ENCODE data around the gene KRTAP1-4. TPM values are rescaled to one million over a fixed set of nuclear protein-coding genes. Genes with fewer than 3 reads are reported as not detected.
"Not testable (repeated sequence)": the region's sequence is repeated elsewhere in the genome, so short reads cannot be mapped to it uniquely, and the experiment has no call there.

Gene KRTAP1-4
- total RNA-seq: not detected

- no peaks in the 10 kb centered on the region for H3K4me1 Mint-ChIP-seq (ENCODE audit: low read depth)
- H3K36me3 Mint-ChIP-seq (ENCODE audit: insufficient read depth in 2 of 2): no peaks in the 10 kb centered on the region
Measured at GRCh38 chr17:41029633-41030245, at the start of gene KRTAP1-4. TSS of gene KRTAP1-4 (minus strand) at chr17:41030195. CDS start at chr17:41030078, 117 bp downstream.

GRCh38 chr17:41076788-41077187 is 46.8 kb upstream of the KRTAP1-4 start:
- Mint-ChIP-seq H3K27me3 (ENCODE audit: low read depth) (peaks cover 32% of the 10 kb centered on the region), H3K27ac (no peak overlapping the region), H3K4me3 (no peak overlapping the region), H3K4me1 (ENCODE audit: low read depth) (no peaks in the 10 kb centered on the region), H3K9me3 (no peaks in the 10 kb centered on the region), H3K36me3 (ENCODE audit: insufficient read depth in 2 of 2) (no peaks in the 10 kb centered on the region)
- ATAC-seq (replicated peaks in 1 of 2) (no peak), DNase-seq (no peak)

More at GRCh38 chr17:41029633-41030245, at the start of gene KRTAP1-4:
- ATAC-seq (replicated peaks in 1 of 2): no peak
- Mint-ChIP-seq H3K27ac (no peak within 1 kb of the TSS), H3K4me3 (no peak within 1 kb of the TSS), H3K27me3 (ENCODE audit: low read depth) (peaks cover 6% of the 10 kb centered on the region), H3K9me3 (no peaks in the 10 kb centered on the region)
- no peak for DNase-seq

DNA sequence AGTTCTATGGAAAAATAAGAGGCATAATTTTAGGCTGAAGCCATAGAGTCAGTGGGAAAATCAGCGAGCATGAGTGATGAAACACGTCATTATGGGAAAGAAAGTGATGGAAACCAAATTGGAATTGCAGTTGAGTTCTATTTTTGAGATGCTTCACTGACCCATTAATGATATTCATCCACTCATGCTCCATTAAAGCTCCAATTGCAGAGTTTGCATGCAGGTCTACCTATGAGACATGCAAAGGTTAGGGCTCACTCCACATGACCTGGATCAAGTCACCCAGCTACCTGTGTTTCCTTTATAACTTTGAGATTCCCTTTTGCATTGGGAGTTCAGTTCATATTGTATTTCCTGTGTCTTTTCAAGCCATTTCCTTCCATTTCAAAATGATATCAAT is 43.7 kb upstream of the KRTAP1-4 start:
- Mint-ChIP-seq H3K27me3 (ENCODE audit: low read depth) (peaks cover 22% of the 10 kb centered on the region), H3K4me1 (ENCODE audit: low read depth) (no peaks in the 10 kb centered on the region), H3K9me3 (no peaks in the 10 kb centered on the region), H3K27ac (no peak overlapping the region), H3K36me3 (ENCODE audit: insufficient read depth in 2 of 2) (no peaks in the 10 kb centered on the region), H3K4me3 (no peak overlapping the region)
- ATAC-seq (replicated peaks in 1 of 2): no peak
- no peak for DNase-seq

DNA sequence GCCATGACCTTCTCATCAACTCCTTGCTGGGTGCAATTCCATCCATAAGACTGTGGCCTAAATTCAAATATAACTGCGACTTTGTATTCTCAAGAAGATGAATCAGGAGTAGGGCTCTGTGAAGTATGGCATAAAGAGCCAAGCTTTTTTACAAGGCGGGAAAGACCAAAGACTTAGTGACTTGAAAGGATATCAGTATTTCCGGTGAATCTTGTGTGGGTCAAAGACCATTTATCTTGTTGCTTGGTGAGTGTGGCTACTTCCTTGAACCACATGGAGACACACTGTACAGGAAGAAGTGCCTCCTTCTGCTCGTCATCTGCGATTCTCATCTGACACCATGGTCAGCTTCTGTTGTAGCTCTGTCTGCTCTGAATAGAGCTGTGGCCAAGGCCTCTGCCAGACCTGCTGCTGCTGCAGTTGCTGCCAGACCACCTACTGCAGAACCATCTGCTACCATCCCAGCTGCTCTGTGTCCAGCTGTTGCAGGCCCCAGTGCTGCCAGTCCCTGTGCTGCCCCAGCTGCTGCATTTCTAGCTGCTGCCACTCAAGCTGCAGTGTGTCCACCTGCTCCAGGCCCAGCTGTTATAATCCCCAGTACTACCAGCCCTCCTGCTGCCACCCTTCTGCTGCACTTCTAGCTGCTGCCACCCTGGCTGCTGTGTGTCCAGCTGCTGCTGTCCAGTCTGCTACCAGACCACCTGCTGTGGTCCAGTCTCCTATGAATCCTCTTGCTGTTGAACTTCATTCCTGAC is 41.8 kb upstream of the KRTAP1-4 start:
- H3K4me1 Mint-ChIP-seq (ENCODE audit: low read depth): no peaks in the 10 kb centered on the region
- no peak for ATAC-seq (replicated peaks in 1 of 2)
- no peak overlapping the region for H3K4me3 Mint-ChIP-seq
- no peak overlapping the region for H3K27ac Mint-ChIP-seq
- peaks cover 22% of the 10 kb centered on the region for H3K27me3 Mint-ChIP-seq (ENCODE audit: low read depth)
- no peaks in the 10 kb centered on the region for H3K9me3 Mint-ChIP-seq
- no peak for DNase-seq
- no peaks in the 10 kb centered on the region for H3K36me3 Mint-ChIP-seq (ENCODE audit: insufficient read depth in 2 of 2)

GRCh38 chr17:41069031-41069430 is 39.0 kb upstream of the KRTAP1-4 start:
- Mint-ChIP-seq H3K36me3 (ENCODE audit: insufficient read depth in 2 of 2) (no peaks in the 10 kb centered on the region), H3K4me3 (no peak overlapping the region), H3K27ac (no peak overlapping the region), H3K4me1 (ENCODE audit: low read depth) (no peaks in the 10 kb centered on the region), H3K27me3 (ENCODE audit: low read depth) (no peaks in the 10 kb centered on the region), H3K9me3 (no peaks in the 10 kb centered on the region)
- DNase-seq (no peak), ATAC-seq (replicated peaks in 1 of 2) (no peak)

DNA sequence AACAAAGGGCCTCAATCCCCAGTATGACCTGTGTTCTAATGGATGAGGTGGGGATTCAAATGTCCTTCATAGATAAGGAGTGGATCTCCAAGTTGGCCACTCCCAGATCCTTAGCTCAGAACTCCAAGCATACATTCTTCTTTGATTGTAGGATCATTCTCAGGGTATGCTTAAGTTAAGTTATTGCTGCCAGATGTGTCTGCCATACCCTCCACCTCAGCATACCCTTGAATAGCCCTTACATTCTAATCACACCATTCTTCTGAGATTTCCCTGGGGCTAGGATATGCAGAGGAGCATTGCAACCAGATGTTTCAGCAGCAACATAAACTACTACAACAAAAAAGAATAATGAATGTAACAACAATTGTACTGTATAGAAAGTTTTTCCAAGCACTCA is 37.3 kb upstream of the KRTAP1-4 start:
- ATAC-seq (replicated peaks in 1 of 2): no peak
- no peak overlapping the region for H3K4me3 Mint-ChIP-seq

GRCh38 chr17:41065829-41066624 is 36.0 kb upstream of the KRTAP1-4 start, which contains the start of gene KRTAP2-4:
TSS of gene KRTAP2-4 (minus strand) at chr17:41065879. CDS start at chr17:41065845, 34 bp downstream.
- Mint-ChIP-seq H3K9me3 (no peaks in the 10 kb centered on the region), H3K4me1 (ENCODE audit: low read depth) (no peaks in the 10 kb centered on the region), H3K27ac (no peak within 1 kb of the TSS), H3K4me3 (no peak within 1 kb of the TSS), H3K36me3 (ENCODE audit: insufficient read depth in 2 of 2) (no peaks in the 10 kb centered on the region), H3K27me3 (ENCODE audit: low read depth) (peaks cover 8% of the 10 kb centered on the region)
- ATAC-seq (replicated peaks in 1 of 2) (peak in 1 of 2 donors; percentile 52), DNase-seq (no peak)

More for the DNA sequence above, 37.3 kb upstream of the KRTAP1-4 start:
- Mint-ChIP-seq H3K27me3 (ENCODE audit: low read depth) (no peaks in the 10 kb centered on the region), H3K36me3 (ENCODE audit: insufficient read depth in 2 of 2) (no peaks in the 10 kb centered on the region), H3K9me3 (no peaks in the 10 kb centered on the region), H3K27ac (no peak overlapping the region), H3K4me1 (ENCODE audit: low read depth) (no peaks in the 10 kb centered on the region)
- DNase-seq: no peak

GRCh38 chr17:41065016-41065689 is 35.2 kb upstream of the KRTAP1-4 start:
- DNase-seq; H3K4me3 Mint-ChIP-seq; H3K4me1 Mint-ChIP-seq (ENCODE audit: low read depth); H3K36me3 Mint-ChIP-seq (ENCODE audit: insufficient read depth in 2 of 2); H3K9me3 Mint-ChIP-seq; H3K27ac Mint-ChIP-seq; ATAC-seq (replicated peaks in 1 of 2): not testable (repeated sequence)
- peaks cover 15% of the 10 kb centered on the region for H3K27me3 Mint-ChIP-seq (ENCODE audit: low read depth)

- Mint-ChIP-seq H3K4me3 (no peak overlapping the region), H3K27me3 (ENCODE audit: low read depth) (peaks cover 21% of the 10 kb centered on the region), H3K27ac (no peak overlapping the region), H3K4me1 (ENCODE audit: low read depth) (no peaks in the 10 kb centered on the region), H3K36me3 (ENCODE audit: insufficient read depth in 2 of 2) (no peaks in the 10 kb centered on the region), H3K9me3 (no peaks in the 10 kb centered on the region)
- DNase-seq (no peak), ATAC-seq (replicated peaks in 1 of 2) (no peak)
Measured at GRCh38 chr17:41064301-41064700, 34.3 kb upstream of the KRTAP1-4 start.

DNA sequence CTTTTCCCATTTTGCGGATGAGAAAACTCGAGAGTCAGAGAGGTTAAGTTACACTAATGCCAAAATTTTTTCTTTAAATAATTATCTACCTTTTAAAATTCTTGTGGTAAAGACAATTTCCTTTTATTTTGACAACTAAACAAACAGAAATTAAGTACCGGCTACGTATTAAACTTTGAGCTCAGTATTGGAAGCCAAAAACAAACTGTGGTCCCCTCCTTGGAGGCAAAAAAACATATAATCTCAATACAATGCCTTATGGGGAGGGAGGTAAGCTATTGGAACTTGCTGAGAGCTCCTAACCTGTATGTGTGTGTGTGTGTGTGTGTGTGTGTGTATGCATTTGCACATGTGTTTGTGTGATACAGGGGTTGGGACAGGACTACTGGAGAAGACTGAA is 33.5 kb upstream of the KRTAP1-4 start:
- DNase-seq (no peak), ATAC-seq (replicated peaks in 1 of 2) (no peak)
- H3K4me3 Mint-ChIP-seq: no peak overlapping the region
- no peaks in the 10 kb centered on the region for H3K9me3 Mint-ChIP-seq
- H3K27me3 Mint-ChIP-seq (ENCODE audit: low read depth): peaks cover 30% of the 10 kb centered on the region
- H3K4me1 Mint-ChIP-seq (ENCODE audit: low read depth): no peaks in the 10 kb centered on the region
- no peaks in the 10 kb centered on the region for H3K36me3 Mint-ChIP-seq (ENCODE audit: insufficient read depth in 2 of 2)
- H3K27ac Mint-ChIP-seq: no peak overlapping the region

GRCh38 chr17:41061964-41062363 is 32.0 kb upstream of the KRTAP1-4 start:
- DNase-seq (no peak), ATAC-seq (replicated peaks in 1 of 2) (no peak)
- H3K36me3 Mint-ChIP-seq (ENCODE audit: insufficient read depth in 2 of 2): no peaks in the 10 kb centered on the region
- H3K4me1 Mint-ChIP-seq (ENCODE audit: low read depth): no peaks in the 10 kb centered on the region
- H3K4me3 Mint-ChIP-seq: no peak overlapping the region
- H3K27ac Mint-ChIP-seq: no peak overlapping the region
- peaks cover 41% of the 10 kb centered on the region for H3K27me3 Mint-ChIP-seq (ENCODE audit: low read depth)
- H3K9me3 Mint-ChIP-seq: no peaks in the 10 kb centered on the region

DNA sequence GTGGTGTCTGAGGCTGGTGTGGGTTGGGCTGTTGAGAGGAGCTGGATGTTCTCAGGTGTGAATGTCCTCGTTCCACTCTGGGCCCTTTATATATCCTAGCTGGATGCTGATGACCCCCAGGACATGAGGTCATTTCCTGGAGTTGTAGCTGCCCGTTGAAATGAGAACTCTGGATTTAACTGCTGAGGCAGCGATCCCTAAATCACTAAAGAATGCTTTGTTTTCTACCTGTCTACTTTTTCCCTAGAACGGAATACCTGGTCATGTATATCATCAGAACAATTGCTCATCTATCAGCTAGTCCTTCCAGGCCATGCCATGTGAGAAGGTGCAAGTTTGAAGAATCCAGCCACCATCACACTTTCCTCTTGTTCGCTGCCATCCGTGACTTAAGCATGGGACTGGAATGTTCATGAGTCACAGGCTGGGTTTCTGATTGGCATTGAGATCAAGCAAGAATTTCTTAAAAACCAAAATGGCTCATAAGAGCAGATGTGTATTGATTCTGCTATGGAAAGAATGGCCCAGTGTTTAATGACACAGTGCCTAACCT is 30.1 kb upstream of the KRTAP1-4 start, which contains the start of gene KRTAP2-3:
Gene KRTAP2-3, minus strand, starts transcription at position 63 of the 553 bp plus-strand sequence. CDS start 64 bp downstream, outside the sequence.
- Mint-ChIP-seq H3K4me1 (ENCODE audit: low read depth) (no peaks in the 10 kb centered on the region), H3K27me3 (ENCODE audit: low read depth) (peaks cover 41% of the 10 kb centered on the region), H3K9me3 (no peaks in the 10 kb centered on the region), H3K27ac (no peak within 1 kb of the TSS), H3K4me3 (no peak within 1 kb of the TSS), H3K36me3 (ENCODE audit: insufficient read depth in 2 of 2) (no peaks in the 10 kb centered on the region)
- no peak for DNase-seq
- no peak for ATAC-seq (replicated peaks in 1 of 2)

Measured in activated T-cell treated with anti-CD3 and anti-CD28 coated beads, Interleukin-2, amount 50 U/mL, for 72 hours (primary cell).